Liver (tissue), 9 donors: ENCODE results near the gene ACTL10. TPM values are rescaled to one million over a fixed set of nuclear protein-coding genes. Genes with fewer than 3 reads are reported as not detected.

Experiments
- DNase-seq: peaks from one replicate; pipeline ENCODE4 v3.0.0-alpha.2; 2017; ENCODE audit warnings: low spot score
- H3K27ac ChIP-seq, 2 donors: one replicate each; pipeline ENCODE4 v1.7.0; 2013; ENCODE audit warnings: inconsistent platforms in 2 of 2, low read length in 2 of 2, control low read depth in 1 of 2, low read depth in 1 of 2, mild to moderate bottlenecking in 1 of 2
- H3K27me3 ChIP-seq, 4 donors: one replicate each; pipeline versions ENCODE4 v1.6.1 to v1.7.0; 2013; ENCODE audit warnings: low read length in 3 of 4, inconsistent platforms in 1 of 4, mild to moderate bottlenecking in 1 of 4, moderate library complexity in 1 of 4; ENCODE audit not compliant: control insufficient read depth in 4 of 4, insufficient read depth in 4 of 4
- H3K36me3 ChIP-seq, 4 donors: one replicate each; pipeline versions ENCODE4 v1.6.1 to v1.7.0; 2013; ENCODE audit warnings: low read length in 3 of 4, mild to moderate bottlenecking in 3 of 4, low read depth in 1 of 4, moderate library complexity in 1 of 4; ENCODE audit not compliant: control insufficient read depth in 4 of 4, insufficient read depth in 3 of 4
- H3K4me1 ChIP-seq, 4 donors: one replicate each; pipeline versions ENCODE4 v1.6.1 to v1.7.0; 2013; ENCODE audit warnings: low read length in 3 of 4, mild to moderate bottlenecking in 3 of 4, moderate library complexity in 1 of 4; ENCODE audit not compliant: control insufficient read depth in 4 of 4, insufficient read depth in 4 of 4
- H3K4me3 ChIP-seq, 3 donors: one replicate each; pipeline versions ENCODE4 v1.6.1 to v1.7.0; 2013; ENCODE audit warnings: low read length in 3 of 3, control low read depth in 1 of 3, low read depth in 1 of 3, mild to moderate bottlenecking in 1 of 3
- H3K9ac ChIP-seq, 2 donors: one replicate each; pipeline ENCODE4 v1.7.0; 2013; ENCODE audit warnings: low read length in 2 of 2, mild to moderate bottlenecking in 2 of 2, moderate library complexity in 2 of 2, control low read depth in 1 of 2, low read depth in 1 of 2
- H3K9me3 ChIP-seq, 4 donors: one replicate each; pipeline versions ENCODE4 v1.6.1 to v1.7.0; 2013; ENCODE audit warnings: low read length in 3 of 4; ENCODE audit not compliant: control insufficient read depth in 4 of 4
- ATF3 ChIP-seq: IDR thresholded peaks from 2 replicates; pipeline ENCODE4 v1.6.1; 2016; ENCODE audit warnings: antibody characterized with exemption
- CTCF ChIP-seq: fragments of 150-350 bp; IDR thresholded peaks from 2 replicates; pipeline ENCODE4 v1.5.1; 2017; ENCODE audit warnings: improper control_type of control experiment, low read depth, low read length; ENCODE audit not compliant: missing input control
- EGR1 ChIP-seq, 2 donors: IDR thresholded peaks; 2 replicates each; pipeline ENCODE4 v1.6.1; 2016 to 2018; ENCODE audit warnings: antibody characterized with exemption in 2 of 2, low read depth in 2 of 2
- FOXA1 ChIP-seq: IDR thresholded peaks from 2 replicates; pipeline ENCODE4 v1.6.1; 2016; ENCODE audit warnings: antibody characterized with exemption
- FOXA2 ChIP-seq: IDR thresholded peaks from 2 replicates; pipeline ENCODE4 v1.6.1; 2016; ENCODE audit warnings: antibody characterized with exemption
- GABPA ChIP-seq, 2 donors: IDR thresholded peaks in 1 of 2; conservative IDR thresholded peaks in 1 of 2; 2 replicates each; pipeline ENCODE4 v1.6.1; 2016; ENCODE audit warnings: antibody characterized with exemption in 2 of 2, mild to moderate bottlenecking in 1 of 2, moderate library complexity in 1 of 2
- HNF4A ChIP-seq, 2 donors: conservative IDR thresholded peaks; 2 replicates each; pipeline ENCODE4 v1.6.1; 2016; ENCODE audit warnings: antibody characterized with exemption in 2 of 2, mild to moderate bottlenecking in 2 of 2
- HNF4G ChIP-seq: IDR thresholded peaks from 2 replicates; pipeline ENCODE4 v1.6.1; 2016; ENCODE audit warnings: antibody characterized with exemption
- JUND ChIP-seq, 2 donors: IDR thresholded peaks; 2 replicates each; pipeline ENCODE4 v1.6.1; 2016; ENCODE audit warnings: antibody characterized with exemption in 2 of 2
- MAX ChIP-seq: IDR thresholded peaks from 2 replicates; pipeline ENCODE4 v1.6.1; 2016; ENCODE audit warnings: antibody characterized with exemption
- NR2F2 ChIP-seq: IDR thresholded peaks from 2 replicates; pipeline ENCODE4 v1.6.1; 2016; ENCODE audit warnings: antibody characterized with exemption
- REST ChIP-seq: IDR thresholded peaks from 2 replicates; pipeline ENCODE4 v1.6.1; 2016; ENCODE audit warnings: antibody characterized with exemption, mild to moderate bottlenecking
- RXRA ChIP-seq, 2 donors: IDR thresholded peaks; 2 replicates each; pipeline ENCODE4 v1.6.1; 2017 to 2018; ENCODE audit warnings: antibody characterized with exemption in 2 of 2, mild to moderate bottlenecking in 1 of 2
- SP1 ChIP-seq: IDR thresholded peaks from 2 replicates; pipeline ENCODE4 v1.6.1; 2018; ENCODE audit warnings: antibody characterized with exemption, mild to moderate bottlenecking
- TAF1 ChIP-seq: conservative IDR thresholded peaks from 2 replicates; pipeline ENCODE4 v1.6.1; 2016; ENCODE audit warnings: antibody characterized with exemption, mild to moderate bottlenecking
- YY1 ChIP-seq: IDR thresholded peaks from 2 replicates; pipeline ENCODE4 v1.6.1; 2016; ENCODE audit warnings: antibody characterized with exemption, mild to moderate bottlenecking
- ZBTB33 ChIP-seq: IDR thresholded peaks from 2 replicates; pipeline ENCODE4 v1.6.1; 2016; ENCODE audit warnings: antibody characterized with exemption
- WGBS: extraction: QIAGEN DNeasy Blood & Tissue Kit; methylation state at CpG from one replicate; pipeline ENCODE4 v1.1.7; 2013; 5-methylcytosine and 5-hydroxymethylcytosine counted together
- polyA plus RNA-seq, 2 donors: library from polyadenylated mRNA; stranded (reverse) in 1 of 2; unstranded in 1 of 2; fragments of 200-250 nt in 1 of 2; fragments of >200 nt in 1 of 2; fragmentation: Nextera tagmentation in 1 of 2; extraction: Ambion mirVana in 1 of 2; gene quantifications; one replicate each; pipeline versions ENCODE4 v1.2.1 to v1.2.3, GENCODE V29; 2013 to 2015
- total RNA-seq, 2 donors: library from RNA; depleted of rRNA; stranded (reverse); fragments of >200 nt; gene quantifications; one replicate each; pipeline ENCODE4 v1.2.3, GENCODE V29; 2014
- donor health status: healthy.
- donor health status: healthy.
- donor health status: healthy.
- donor health status: healthy.
- donor health status: healthy.

Gene ACTL10
- total and polyA plus RNA-seq, 4 donors = 0.10 to 0.50 (median 0.35) TPM

GRCh38 chr20:33655164-33655563, 11.6 kb upstream of the ACTL10 start:
- no peaks in the 10 kb centered on the region for H3K9me3 ChIP-seq
- no peaks in the 10 kb centered on the region for H3K27me3 ChIP-seq
- no peak for TF ChIP-seq HNF4A (conservative IDR thresholded peaks at IDR 0.05)
- TF ChIP-seq HNF4G = no peak
- TF ChIP-seq YY1 = no peak
- no peak for TF ChIP-seq FOXA1
- TF ChIP-seq CTCF = no peak
- no peak for TF ChIP-seq ATF3
- TF ChIP-seq NR2F2 = no peak
- TF ChIP-seq SP1 = no peak
- no peak for TF ChIP-seq MAX
- TF ChIP-seq TAF1 = no peak
- no peak for TF ChIP-seq ZBTB33
- no peak for TF ChIP-seq JUND (IDR thresholded peaks at IDR 0.05)
- no peak for TF ChIP-seq REST
- no peak for TF ChIP-seq GABPA (IDR thresholded peaks at IDR 0.05 in 1 of 2, conservative IDR thresholded peaks at IDR 0.05 in 1 of 2)
- TF ChIP-seq EGR1 (IDR thresholded peaks at IDR 0.05; ENCODE audit: low read depth in 2 of 2) = no peak
- TF ChIP-seq FOXA2 = no peak
- no peak for TF ChIP-seq RXRA (IDR thresholded peaks at IDR 0.05)
- H3K4me1 ChIP-seq = peaks cover 0 to 10% (median 8%) of the 10 kb centered on the region in 4 donors
- no peak overlapping the region for H3K27ac ChIP-seq
- DNase-seq = no peak
- no peak overlapping the region for H3K4me3 ChIP-seq
- peaks cover 0 to 2% (median under 1%) of the 10 kb centered on the region in 4 donors for H3K36me3 ChIP-seq
- WGBS = 71% methylated on average over 4 of the region's 4 CpGs
- no peak overlapping the region for H3K9ac ChIP-seq
